Measurements from ENCODE around the gene NIPAL3.

DNA sequence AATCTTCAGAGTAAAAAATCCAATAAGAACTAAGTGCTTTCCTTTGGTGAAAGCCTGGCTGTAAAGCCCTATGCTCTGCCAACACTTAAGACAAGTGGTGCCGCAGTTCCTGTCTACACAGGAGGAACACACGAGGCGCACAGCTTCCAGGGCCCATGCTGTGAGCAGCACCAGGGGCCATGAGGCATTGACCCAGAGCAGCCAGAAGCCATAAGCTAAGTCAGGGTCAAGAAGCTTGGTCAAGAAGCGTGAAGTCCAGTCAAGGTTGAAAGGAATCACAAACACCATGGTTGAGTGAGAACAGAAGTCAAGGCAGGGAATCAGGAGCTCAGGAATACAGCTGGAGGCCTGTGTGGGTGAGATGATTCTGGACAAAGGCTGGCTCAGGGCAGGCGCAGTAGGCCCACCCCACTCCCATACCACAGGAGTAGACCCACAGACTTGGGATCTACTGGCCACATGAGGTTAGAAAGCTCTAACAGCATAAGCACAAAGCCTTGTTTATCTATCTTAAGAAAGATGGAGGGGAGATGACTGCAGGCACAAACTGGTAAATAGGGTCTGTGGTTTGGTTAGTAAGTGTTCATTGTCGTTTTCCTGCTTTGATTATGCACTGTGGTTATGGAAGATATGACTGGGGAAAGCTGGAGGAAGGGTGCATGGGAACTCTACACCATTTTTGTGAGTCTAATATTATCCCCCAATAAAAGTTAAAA is 44.1 kb downstream of the NIPAL3 start:
- TF ChIP-seq EZH2 (IDR thresholded peaks at IDR 0.05; ENCODE audit: insufficient read depth, poor library complexity, severe bottlenecking) = no peak
- TF ChIP-seq EZH2phosphoT487 (IDR thresholded peaks at IDR 0.05; ENCODE audit: insufficient read depth, low read depth) = no peak

Measured in GM23248 (cell line).